OCI-LY3 (cell line): ENCODE results near the gene RAB40A.

Source experiments
- EZH2phosphoT487 ChIP-seq: fragments of 200-600 bp; shearing (Covaris generic); IDR thresholded peaks from 2 replicates; pipeline ENCODE4 v1.6.1; 2018; ENCODE audit warnings: antibody characterized with exemption, mixed run types, low read depth
- TF ChIP-seq, protein P1 (sequence below): fragments of 200-600, 300-600 bp; sonication (generic); IDR thresholded peaks from 2 replicates; pipeline ENCODE4 v1.5.1; 2014; ENCODE audit warnings: antibody characterized with exemption, low read length, low read depth

DNA sequence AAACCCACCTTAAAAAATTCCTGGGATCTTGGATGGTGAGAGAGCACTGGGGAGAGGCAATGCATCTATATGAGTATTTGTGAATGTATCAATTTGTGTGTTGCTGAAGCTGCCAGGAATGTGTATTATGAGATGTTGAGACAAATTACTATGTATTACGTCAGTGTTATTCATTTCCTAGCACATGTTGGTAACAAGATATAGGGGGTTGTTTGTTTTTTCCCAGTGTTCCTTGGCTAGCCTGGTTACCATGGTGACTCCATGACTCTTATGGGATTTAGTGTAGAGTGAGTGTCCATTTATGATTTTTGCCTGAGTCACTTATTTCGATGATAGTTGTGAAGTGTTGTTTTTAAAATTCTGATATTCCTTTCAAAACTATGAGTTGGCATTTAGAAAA is 65.6 kb downstream of the RAB40A start:
- TF ChIP-seq, protein P1, sequence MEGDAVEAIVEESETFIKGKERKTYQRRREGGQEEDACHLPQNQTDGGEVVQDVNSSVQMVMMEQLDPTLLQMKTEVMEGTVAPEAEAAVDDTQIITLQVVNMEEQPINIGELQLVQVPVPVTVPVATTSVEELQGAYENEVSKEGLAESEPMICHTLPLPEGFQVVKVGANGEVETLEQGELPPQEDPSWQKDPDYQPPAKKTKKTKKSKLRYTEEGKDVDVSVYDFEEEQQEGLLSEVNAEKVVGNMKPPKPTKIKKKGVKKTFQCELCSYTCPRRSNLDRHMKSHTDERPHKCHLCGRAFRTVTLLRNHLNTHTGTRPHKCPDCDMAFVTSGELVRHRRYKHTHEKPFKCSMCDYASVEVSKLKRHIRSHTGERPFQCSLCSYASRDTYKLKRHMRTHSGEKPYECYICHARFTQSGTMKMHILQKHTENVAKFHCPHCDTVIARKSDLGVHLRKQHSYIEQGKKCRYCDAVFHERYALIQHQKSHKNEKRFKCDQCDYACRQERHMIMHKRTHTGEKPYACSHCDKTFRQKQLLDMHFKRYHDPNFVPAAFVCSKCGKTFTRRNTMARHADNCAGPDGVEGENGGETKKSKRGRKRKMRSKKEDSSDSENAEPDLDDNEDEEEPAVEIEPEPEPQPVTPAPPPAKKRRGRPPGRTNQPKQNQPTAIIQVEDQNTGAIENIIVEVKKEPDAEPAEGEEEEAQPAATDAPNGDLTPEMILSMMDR: no peak
- no peak for TF ChIP-seq EZH2phosphoT487
